B cell (primary cell): ENCODE data around the gene PRKCZ. TPM values are rescaled to one million over a fixed set of nuclear protein-coding genes. Genes with fewer than 3 reads are reported as not detected.

Source experiments
- ATAC-seq: fragments of 200-7000 bp; cut with Tn5 transposase; one replicate; pipeline ENCODE4 v1.10.0; 2021; ENCODE audit warnings: low read depth, mild to moderate bottlenecking, moderate number of reproducible peaks, moderate library complexity
- CTCF ChIA-PET: fragments of 350-600 bp; sonication (Branson Sonifier 250); formaldehyde crosslinking; loops from one replicate; lab custom pipeline; 2021; ENCODE audit warnings: antibody characterized with exemption, inconsistent platforms; lab: Charles Lee
- POLR2A ChIA-PET: fragments of 350-600 bp; sonication (Branson Sonifier 250); formaldehyde crosslinking; loops from one replicate; lab custom pipeline; 2021; ENCODE audit warnings: antibody characterized with exemption; lab: Charles Lee
- DNase-seq: peaks from one replicate; pipeline ENCODE4 v3.0.0; 2013
- H2AFZ ChIP-seq: 2 replicates; pipeline ENCODE4 v1.6.1; 2012; ENCODE audit warnings: mild to moderate bottlenecking, low read depth, low read length; ENCODE audit not compliant: insufficient read depth, poor library complexity, severe bottlenecking
- H3K27ac ChIP-seq, 2 donors: 1 replicate in 1 of 2; 2 replicates in 1 of 2; pipeline ENCODE4 v1.5.1; 2012 to 2013; ENCODE audit warnings: low read length in 2 of 2, mild to moderate bottlenecking in 2 of 2, moderate library complexity in 1 of 2
- H3K27me3 ChIP-seq, 4 experiments: fragments of 200-600 bp in 1 of 4; sonication (generic) in 1 of 4; replicated peaks in 1 of 4; 1 replicate in 2 of 4; 2 replicates in 2 of 4; pipeline versions ENCODE4 v1.6.1 to v1.7.0; 2013 to 2016; ENCODE audit warnings: low read length in 3 of 4, mild to moderate bottlenecking in 2 of 4, mixed read lengths in 1 of 4, moderate library complexity in 1 of 4; ENCODE audit not compliant: insufficient read depth in 4 of 4, control insufficient read depth in 3 of 4; ENCODE audit errors: control extremely low read depth in 1 of 4
- H3K36me3 ChIP-seq, 2 experiments: replicated peaks in 1 of 2; 1 replicate in 1 of 2; 2 replicates in 1 of 2; pipeline versions ENCODE4 v1.6.1 to v1.7.1; 2013; ENCODE audit warnings: low read length in 1 of 2; ENCODE audit not compliant: insufficient read depth in 2 of 2, control insufficient read depth in 1 of 2; ENCODE audit errors: control extremely low read depth in 1 of 2, extremely low read depth in 1 of 2
- H3K4me1 ChIP-seq, 2 donors: fragments of 200-600 bp in 1 of 2; sonication (generic) in 1 of 2; 1 replicate in 1 of 2; 2 replicates in 1 of 2; pipeline versions ENCODE4 v1.5.1 to v1.6.1; 2013 to 2017; ENCODE audit warnings: low read length in 2 of 2; ENCODE audit not compliant: control insufficient read depth in 2 of 2, insufficient read depth in 2 of 2
- H3K4me2 ChIP-seq: replicated peaks from 2 replicates; pipeline ENCODE3; 2012; ENCODE audit warnings: mild to moderate bottlenecking, low read depth, low read length; ENCODE audit not compliant: poor library complexity, severe bottlenecking
- H3K4me3 ChIP-seq, 5 experiments: fragments of 200-600 bp in 1 of 5; sonication (generic) in 1 of 5; 1 replicate in 3 of 5; 2 replicates in 2 of 5; pipeline versions ENCODE4 v1.5.1 to v1.7.0; 2011 to 2016; ENCODE audit warnings: low read length in 4 of 5, mild to moderate bottlenecking in 4 of 5, low read depth in 2 of 5, control low read depth in 1 of 5, moderate library complexity in 1 of 5; ENCODE audit not compliant: insufficient read depth in 1 of 5; ENCODE audit errors: control extremely low read depth in 1 of 5, extremely low read depth in 1 of 5
- H3K79me2 ChIP-seq: fragments of 200-600 bp; sonication (generic); one replicate; pipeline ENCODE4 v1.6.0; 2016; ENCODE audit warnings: low read length; ENCODE audit not compliant: control insufficient read depth, insufficient read depth
- H3K9ac ChIP-seq: fragments of 200-600 bp; sonication (generic); 2 replicates; pipeline ENCODE4 v1.6.1; 2017; ENCODE audit warnings: mild to moderate bottlenecking, low read length, moderate library complexity
- H3K9me3 ChIP-seq, 3 donors: one replicate each; pipeline versions ENCODE4 v1.6.1 to v1.7.1; 2013; ENCODE audit warnings: low read length in 2 of 3; ENCODE audit not compliant: control insufficient read depth in 2 of 3, insufficient read depth in 1 of 3; ENCODE audit errors: control extremely low read depth in 1 of 3
- H4K20me1 ChIP-seq: 2 replicates; pipeline ENCODE4 v1.6.0; 2012; ENCODE audit warnings: mild to moderate bottlenecking, low read length; ENCODE audit not compliant: insufficient read depth, control insufficient read depth, poor library complexity, severe bottlenecking
- H3K27ac Mint-ChIP-seq: one replicate; pipeline ENCODE4 v1.8.0; 2021; ENCODE audit warnings: mixed read lengths
- H3K27me3 Mint-ChIP-seq: one replicate; pipeline ENCODE4 v1.8.0; 2021; ENCODE audit warnings: mixed read lengths
- H3K4me1 Mint-ChIP-seq: one replicate; pipeline ENCODE4 v1.8.0; 2021; ENCODE audit warnings: mixed read lengths
- H3K4me3 Mint-ChIP-seq: one replicate; pipeline ENCODE4 v1.8.0; 2021; ENCODE audit warnings: mixed read lengths
- H3K9me3 Mint-ChIP-seq: one replicate; pipeline ENCODE4 v1.8.0; 2022; ENCODE audit warnings: mixed read lengths; ENCODE audit not compliant: insufficient read depth
- CTCF ChIP-seq: fragments of 200-600 bp; IDR thresholded peaks from one replicate; pipeline ENCODE4 v1.8.0; 2022; ENCODE audit warnings: antibody characterized with exemption, mild to moderate bottlenecking
- EZH2 ChIP-seq: IDR thresholded peaks from 2 replicates; pipeline ENCODE4 v1.6.1; 2012; ENCODE audit warnings: borderline replicate concordance, low read depth, mild to moderate bottlenecking, moderate library complexity, low read length; ENCODE audit not compliant: insufficient read depth, poor library complexity, severe bottlenecking
- WGBS: methylation state at CpG from one replicate; pipeline ENCODE4 v1.1.5; 2013; ENCODE audit warnings: missing lambda C conversion rate; ENCODE audit not compliant: insufficient coverage; 5-methylcytosine and 5-hydroxymethylcytosine counted together
- intact Hi-C: fragments of 100-400 bp; cut with micrococcal nuclease; formaldehyde crosslinking; loops from one replicate; pipeline ENCODE4 v1.10.0; 2022
- polyA plus RNA-seq: library from polyadenylated mRNA; depleted of rRNA; stranded (reverse); fragments of >200 nt; gene quantifications from 2 replicates; pipeline ENCODE4 v1.2.3, GENCODE V29; 2012
- total RNA-seq, 2 donors: library from RNA; stranded (reverse); fragments of 120-200 nt in 1 of 2; gene quantifications; 1 replicate in 1 of 2; 2 replicates in 1 of 2; pipeline versions ENCODE4 v1.2.3 to v1.2.4, GENCODE V29; 2013 to 2022

Gene PRKCZ
- total and polyA plus RNA-seq, 2 donors (not counting 1 experiment from before 2014, with no cell fraction given) = 17.9 to 53.2 TPM

GRCh38 chr1:2205191-2205952 lies 155.2 kb downstream of the PRKCZ start:
- Mint-ChIP-seq H3K27me3 (no peaks in the 10 kb centered on the region), H3K4me1 (peaks cover 30% of the 10 kb centered on the region), H3K9me3 (no peaks in the 10 kb centered on the region), H3K4me3 (peak overlapping the region; percentile 77), H3K27ac (peak overlapping the region; percentile 72)
- Histone ChIP-seq H3K9ac (peak overlapping the region; percentile 61), H3K27me3 (no peaks in the 10 kb centered on the region), H3K27ac (peak overlapping the region in 1 of 2 donors; percentile 47), H3K4me1 (peaks cover 32 to 44% of the 10 kb centered on the region in 2 donors), H2AFZ (peak overlapping the region; percentile 74), H3K4me2 (peak overlapping the region; percentile 94), H4K20me1 (no peaks in the 10 kb centered on the region), H3K36me3 (no peaks in the 10 kb centered on the region), H3K79me2 (no peaks in the 10 kb centered on the region), H3K9me3 (peaks cover 0 to 3% (median 0%) of the 10 kb centered on the region in 3 donors), H3K4me3 (peak overlapping the region in 4 of 5 experiments; percentile 46 to 70 (median 64))
- ChIA-PET POLR2A (interaction anchor here (0.6 to 1.6 kb wide), 6 partner anchors 10 to 186 kb away, joined by 3 to 8 read pairs (median 4); partner anchors contain the start of genes FAAP20, MORN1 and RER1), CTCF (interaction anchor here (1.0 to 2.1 kb wide), 4 partner anchors 10 to 179 kb away, joined by 3 to 18 read pairs (median 4); partner anchors contain the start of gene FAAP20)
- TF ChIP-seq CTCF (no peak), EZH2 (no peak)
- intact Hi-C loops = loop anchor here (1.0 to 5.0 kb wide), 6 partner anchors 10 to 381 kb away; partner anchors contain the start of gene PRXL2B
- 10% methylated on average over 73 of the region's 84 CpGs for WGBS
- DNase-seq (peak; percentile 95), ATAC-seq (peak; percentile 93)
